Osteocyte (in vitro differentiated cells): ENCODE results near the gene HTR4. TPM values are rescaled to one million over a fixed set of nuclear protein-coding genes. Genes with fewer than 3 reads are reported as not detected.

ENCODE experiments used
- DNase-seq: peaks from one replicate; pipeline ENCODE4 v3.0.0; 2021; ENCODE audit warnings: mixed read lengths; ENCODE audit not compliant: unreplicated experiment; ENCODE audit errors: extremely low spot score
- H3K27ac Mint-ChIP-seq: one replicate; pipeline ENCODE4 v1.8.0; 2021; ENCODE audit warnings: mild to moderate bottlenecking, mixed read lengths; ENCODE audit not compliant: unreplicated experiment
- H3K27me3 Mint-ChIP-seq: one replicate; pipeline ENCODE4 v1.8.0; 2021; ENCODE audit warnings: mixed read lengths; ENCODE audit not compliant: unreplicated experiment
- H3K36me3 Mint-ChIP-seq: one replicate; pipeline ENCODE4 v1.8.0; 2021; ENCODE audit warnings: mixed read lengths; ENCODE audit not compliant: unreplicated experiment
- H3K4me1 Mint-ChIP-seq: one replicate; pipeline ENCODE4 v1.8.0; 2021; ENCODE audit warnings: mixed read lengths; ENCODE audit not compliant: unreplicated experiment
- H3K4me3 Mint-ChIP-seq: one replicate; pipeline ENCODE4 v1.8.0; 2021; ENCODE audit warnings: mild to moderate bottlenecking, moderate library complexity, mixed read lengths; ENCODE audit not compliant: unreplicated experiment
- H3K9me3 Mint-ChIP-seq: one replicate; pipeline ENCODE4 v1.8.0; 2021; ENCODE audit warnings: mixed read lengths; ENCODE audit not compliant: unreplicated experiment
- CTCF ChIP-seq: fragments of 200-600 bp; sonication (generic); IDR thresholded peaks from 2 replicates; pipeline ENCODE4 v1.5.0; 2021; ENCODE audit warnings: antibody characterized with exemption, mild to moderate bottlenecking, moderate library complexity
- total RNA-seq: library from RNA; stranded (reverse); gene quantifications from 2 replicates; pipeline ENCODE4 v1.2.1, GENCODE V29; 2021

Gene HTR4
- total RNA-seq, 1 donor from 2014 or later, result not detected

- no peak for DNase-seq
- TF ChIP-seq CTCF, result no peak
- H3K36me3 Mint-ChIP-seq, result no peaks in the 10 kb centered on the region
- H3K27ac Mint-ChIP-seq, result no peak overlapping the region
- H3K9me3 Mint-ChIP-seq, result peaks cover 6% of the 10 kb centered on the region
- H3K4me1 Mint-ChIP-seq, result no peaks in the 10 kb centered on the region
- H3K4me3 Mint-ChIP-seq, result no peak overlapping the region
- peaks cover 25% of the 10 kb centered on the region for H3K27me3 Mint-ChIP-seq
Observed at GRCh38 chr5:148542812-148543211, 111.5 kb downstream of the HTR4 start.

- Mint-ChIP-seq H3K36me3 (no peaks in the 10 kb centered on the region), H3K9me3 (peaks cover 6% of the 10 kb centered on the region), H3K4me1 (no peaks in the 10 kb centered on the region), H3K27ac (no peak overlapping the region), H3K4me3 (no peak overlapping the region), H3K27me3 (peaks cover 31% of the 10 kb centered on the region)
- no peak for TF ChIP-seq CTCF
- DNase-seq, result no peak
Observed at GRCh38 chr5:148541054-148541835, 113.1 kb downstream of the HTR4 start.

- Mint-ChIP-seq H3K9me3 (peaks cover 6% of the 10 kb centered on the region), H3K4me3 (no peak overlapping the region), H3K27ac (no peak overlapping the region), H3K4me1 (no peaks in the 10 kb centered on the region), H3K36me3 (no peaks in the 10 kb centered on the region), H3K27me3 (peaks cover 32% of the 10 kb centered on the region)
- no peak for DNase-seq
- no peak for TF ChIP-seq CTCF
Observed at GRCh38 chr5:148540647-148541046, 113.7 kb downstream of the HTR4 start.

- peaks cover 28% of the 10 kb centered on the region for H3K27me3 Mint-ChIP-seq
- no peak for DNase-seq
- no peak overlapping the region for H3K4me3 Mint-ChIP-seq
- TF ChIP-seq CTCF, result no peak
- H3K4me1 Mint-ChIP-seq, result no peaks in the 10 kb centered on the region
- H3K36me3 Mint-ChIP-seq, result no peaks in the 10 kb centered on the region
- H3K27ac Mint-ChIP-seq, result no peak overlapping the region
- peaks cover 10% of the 10 kb centered on the region for H3K9me3 Mint-ChIP-seq
Observed at GRCh38 chr5:148539851-148540250, 114.5 kb downstream of the HTR4 start.

GRCh38 chr5:148535190-148535589 is 119.1 kb downstream of the HTR4 start:
- Mint-ChIP-seq H3K9me3 (peaks cover 10% of the 10 kb centered on the region), H3K4me3 (no peak overlapping the region), H3K27me3 (peaks cover 18% of the 10 kb centered on the region), H3K4me1 (no peaks in the 10 kb centered on the region), H3K27ac (no peak overlapping the region), H3K36me3 (no peaks in the 10 kb centered on the region)
- no peak for TF ChIP-seq CTCF
- no peak for DNase-seq
